AG09309 (cell line): ENCODE data around the gene PLXNA4.

ENCODE experiments used
- DNase-seq: peaks from one replicate; pipeline ENCODE4 v3.0.0-alpha.2; 2010; ENCODE audit warnings: low read depth
- H3K4me3 ChIP-seq: 2 replicates; pipeline ENCODE4 v1.5.1; 2011; ENCODE audit warnings: mild to moderate bottlenecking, low read depth, low read length, moderate library complexity; ENCODE audit not compliant: control insufficient read depth
- CTCF ChIP-seq: IDR thresholded peaks from 2 replicates; pipeline ENCODE4 v1.5.1; 2011; ENCODE audit warnings: mild to moderate bottlenecking, low read depth, low read length, inconsistent platforms; ENCODE audit not compliant: insufficient read depth, control insufficient read depth; ENCODE audit errors: missing control alignments

Gene PLXNA4

GRCh38 chr7:132263151-132263550 lies 313.1 kb downstream of the PLXNA4 start:
- TF ChIP-seq CTCF: no peak
- H3K4me3 ChIP-seq: no peak overlapping the region
- no peak for DNase-seq

GRCh38 chr7:132262160-132262470 lies 314.2 kb downstream of the PLXNA4 start:
- no peak overlapping the region for H3K4me3 ChIP-seq
- DNase-seq: no peak
- TF ChIP-seq CTCF: no peak

GRCh38 chr7:132261327-132262159 lies 314.7 kb downstream of the PLXNA4 start:
- no peak for TF ChIP-seq CTCF
- H3K4me3 ChIP-seq: no peak overlapping the region

GRCh38 chr7:132258231-132258630 lies 318.0 kb downstream of the PLXNA4 start:
- no peak for DNase-seq

More at GRCh38 chr7:132261327-132262159, 314.7 kb downstream of the PLXNA4 start:
- DNase-seq: no peak

GRCh38 chr7:132257253-132257652 lies 319.0 kb downstream of the PLXNA4 start:
- no peak for TF ChIP-seq CTCF
- H3K4me3 ChIP-seq: no peak overlapping the region
- DNase-seq: no peak

More at GRCh38 chr7:132258231-132258630, 318.0 kb downstream of the PLXNA4 start:
- no peak overlapping the region for H3K4me3 ChIP-seq
- no peak for TF ChIP-seq CTCF

GRCh38 chr7:132256721-132257212 lies 319.5 kb downstream of the PLXNA4 start:
- no peak for DNase-seq
- TF ChIP-seq CTCF: no peak
- no peak overlapping the region for H3K4me3 ChIP-seq
